Endothelial cell of umbilical vein (primary cell): ENCODE results near the gene GPRC5D.

Experiments
- POLR2A ChIP-seq: IDR thresholded peaks from 2 replicates; pipeline ENCODE4 v1.6.1; 2012; ENCODE audit warnings: low read depth, mild to moderate bottlenecking, control low read depth, low read length
- TF ChIP-seq, protein P1 (sequence below), 2 donors: IDR thresholded peaks; 1 replicate in 1 of 2; 2 replicates in 1 of 2; pipeline ENCODE4 v1.5.1; 2011; ENCODE audit warnings: low read length in 2 of 2, mild to moderate bottlenecking in 2 of 2, moderate library complexity in 2 of 2, control low read depth in 1 of 2, inconsistent platforms in 1 of 2, low read depth in 1 of 2; ENCODE audit not compliant: insufficient read depth in 1 of 2; ENCODE audit errors: extremely low read depth in 1 of 2

DNA sequence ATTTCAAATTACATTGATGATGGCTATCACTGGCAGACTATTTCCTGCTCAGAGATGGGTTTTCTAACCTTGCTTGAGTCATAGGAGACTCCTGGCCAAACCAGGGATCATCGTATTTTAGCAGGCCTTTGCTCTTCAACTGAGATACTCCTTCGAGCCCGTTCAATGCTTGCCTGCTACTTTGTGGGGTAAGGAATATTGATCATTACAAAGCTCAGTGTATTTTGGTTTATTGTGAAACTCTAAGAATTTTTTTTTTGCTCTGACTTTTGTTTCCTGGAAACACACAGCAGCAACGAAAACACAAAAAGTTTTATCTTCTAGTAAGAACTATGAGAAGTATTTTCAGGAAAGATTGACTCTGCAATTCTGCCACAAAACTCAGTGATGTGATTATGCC is 4.1 kb downstream of the GPRC5D start:
- TF ChIP-seq, protein P1, sequence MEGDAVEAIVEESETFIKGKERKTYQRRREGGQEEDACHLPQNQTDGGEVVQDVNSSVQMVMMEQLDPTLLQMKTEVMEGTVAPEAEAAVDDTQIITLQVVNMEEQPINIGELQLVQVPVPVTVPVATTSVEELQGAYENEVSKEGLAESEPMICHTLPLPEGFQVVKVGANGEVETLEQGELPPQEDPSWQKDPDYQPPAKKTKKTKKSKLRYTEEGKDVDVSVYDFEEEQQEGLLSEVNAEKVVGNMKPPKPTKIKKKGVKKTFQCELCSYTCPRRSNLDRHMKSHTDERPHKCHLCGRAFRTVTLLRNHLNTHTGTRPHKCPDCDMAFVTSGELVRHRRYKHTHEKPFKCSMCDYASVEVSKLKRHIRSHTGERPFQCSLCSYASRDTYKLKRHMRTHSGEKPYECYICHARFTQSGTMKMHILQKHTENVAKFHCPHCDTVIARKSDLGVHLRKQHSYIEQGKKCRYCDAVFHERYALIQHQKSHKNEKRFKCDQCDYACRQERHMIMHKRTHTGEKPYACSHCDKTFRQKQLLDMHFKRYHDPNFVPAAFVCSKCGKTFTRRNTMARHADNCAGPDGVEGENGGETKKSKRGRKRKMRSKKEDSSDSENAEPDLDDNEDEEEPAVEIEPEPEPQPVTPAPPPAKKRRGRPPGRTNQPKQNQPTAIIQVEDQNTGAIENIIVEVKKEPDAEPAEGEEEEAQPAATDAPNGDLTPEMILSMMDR (IDR thresholded peaks at IDR 0.05; ENCODE audit: extremely low read depth in 1 of 2, insufficient read depth in 1 of 2, low read depth in 1 of 2, low read length in 2 of 2): no peak
- TF ChIP-seq POLR2A: no peak
